Measurements from ENCODE around the gene FUS. TPM values are rescaled to one million over a fixed set of nuclear protein-coding genes. Genes with fewer than 3 reads are reported as not detected.

FUS gene
- total and polyA plus RNA-seq, 2 experiments from 2014 or later, result 54.4 to 618 TPM

GRCh38 chr16:31183432-31184428, 3.8 kb downstream of the FUS start:
- Histone ChIP-seq H3K27me3 (no peaks in the 10 kb centered on the region), H3K27ac (no peak overlapping the region), H3K4me3 (no peak overlapping the region), H3K4me1 (ENCODE audit: low read depth) (peaks cover 16% of the 10 kb centered on the region), H3K9me3 (ENCODE audit: low read depth) (no peaks in the 10 kb centered on the region), H3K36me3 (peaks cover 62% of the 10 kb centered on the region)
- no peak for DNase-seq (ENCODE audit: low read depth in 1 of 2, low spot score in 1 of 2)
- TF ChIP-seq CTCF (IDR thresholded peaks at IDR 0.05; ENCODE audit: low read depth, low read length), result no peak

GRCh38 chr16:31184888-31185287, 4.9 kb downstream of the FUS start:
- H3K27me3 ChIP-seq, result no peaks in the 10 kb centered on the region
- H3K36me3 ChIP-seq, result peaks cover 73% of the 10 kb centered on the region
- no peaks in the 10 kb centered on the region for H3K9me3 ChIP-seq (ENCODE audit: low read depth)
- DNase-seq (ENCODE audit: low read depth in 1 of 2, low spot score in 1 of 2), result no peak
- TF ChIP-seq CTCF (IDR thresholded peaks at IDR 0.05; ENCODE audit: low read depth, low read length), result no peak
- H3K4me1 ChIP-seq (ENCODE audit: low read depth), result peaks cover 16% of the 10 kb centered on the region
- no peak overlapping the region for H3K27ac ChIP-seq
- no peak overlapping the region for H3K4me3 ChIP-seq

- Histone ChIP-seq H3K36me3 (peaks cover 78% of the 10 kb centered on the region), H3K27me3 (no peaks in the 10 kb centered on the region), H3K27ac (no peak overlapping the region), H3K4me1 (ENCODE audit: low read depth) (peaks cover 16% of the 10 kb centered on the region), H3K9me3 (ENCODE audit: low read depth) (no peaks in the 10 kb centered on the region), H3K4me3 (no peak overlapping the region)
- DNase-seq (ENCODE audit: low read depth in 1 of 2, low spot score in 1 of 2), result no peak
- TF ChIP-seq CTCF (IDR thresholded peaks at IDR 0.05; ENCODE audit: low read depth, low read length), result no peak
Observed at GRCh38 chr16:31185339-31185738, 5.4 kb downstream of the FUS start.

- no peak for DNase-seq (ENCODE audit: low read depth in 1 of 2, low spot score in 1 of 2)
- Histone ChIP-seq H3K36me3 (peaks cover 86% of the 10 kb centered on the region), H3K27ac (no peak overlapping the region), H3K4me1 (ENCODE audit: low read depth) (peaks cover 16% of the 10 kb centered on the region), H3K4me3 (no peak overlapping the region), H3K27me3 (no peaks in the 10 kb centered on the region), H3K9me3 (ENCODE audit: low read depth) (no peaks in the 10 kb centered on the region)
- no peak for TF ChIP-seq CTCF (IDR thresholded peaks at IDR 0.05; ENCODE audit: low read depth, low read length)
Observed at GRCh38 chr16:31186176-31186575, 6.2 kb downstream of the FUS start.

- H3K27ac ChIP-seq, result no peak overlapping the region
- peaks cover 96% of the 10 kb centered on the region for H3K36me3 ChIP-seq
- no peak for DNase-seq (ENCODE audit: low read depth in 1 of 2, low spot score in 1 of 2)
- H3K27me3 ChIP-seq, result no peaks in the 10 kb centered on the region
- H3K9me3 ChIP-seq (ENCODE audit: low read depth), result no peaks in the 10 kb centered on the region
- no peak for TF ChIP-seq CTCF (IDR thresholded peaks at IDR 0.05; ENCODE audit: low read depth, low read length)
- H3K4me1 ChIP-seq (ENCODE audit: low read depth), result peaks cover 7% of the 10 kb centered on the region
- H3K4me3 ChIP-seq, result no peak overlapping the region
Observed at GRCh38 chr16:31186930-31187807, 7.2 kb downstream of the FUS start.

Measured in cardiac muscle cell (in vitro differentiated cells and primary cell).